ENCODE data around the gene TRIM75. TPM values are rescaled to one million over a fixed set of nuclear protein-coding genes. Genes with fewer than 3 reads are reported as not detected.
"Not testable (repeated sequence)": the region's sequence is repeated elsewhere in the genome, so short reads cannot be mapped to it uniquely, and the experiment has no call there.

The TRIM75 gene
- total RNA-seq, 2 experiments from 2014 or later, result not detected

DNA sequence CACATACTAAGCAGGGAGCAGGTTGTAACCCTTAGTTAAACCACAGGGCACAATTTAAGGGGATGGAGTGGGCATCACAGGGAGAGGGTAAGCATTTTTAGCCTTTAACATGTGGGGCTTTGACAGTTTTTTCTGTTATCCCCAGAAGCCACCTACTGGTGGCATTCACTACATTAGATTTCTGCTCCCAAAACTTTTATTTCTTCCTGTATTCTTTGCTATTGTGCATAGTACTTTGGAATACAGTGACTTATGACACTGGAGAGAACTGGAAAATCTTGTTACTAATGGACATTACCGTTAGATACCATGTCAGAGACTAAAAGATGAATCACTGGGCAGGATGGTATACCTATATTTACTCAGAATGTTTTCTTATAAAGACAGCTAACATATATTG is 7.3 kb downstream of the TRIM75 start:
- Mint-ChIP-seq H3K27me3 (no peaks in the 10 kb centered on the region), H3K4me1 (ENCODE audit: low read depth) (no peaks in the 10 kb centered on the region), H3K9me3 (no peaks in the 10 kb centered on the region), H3K36me3 (ENCODE audit: low read depth) (no peaks in the 10 kb centered on the region), H3K4me3 (no peak overlapping the region), H3K27ac (no peak overlapping the region)
- H3K4me1 ChIP-seq (ENCODE audit: insufficient read depth, low read length), result no peaks in the 10 kb centered on the region
- DNase-seq (no peak), ATAC-seq (ENCODE audit: poor library complexity) (no peak)
- no peak overlapping the region for H3K27ac ChIP-seq (ENCODE audit: low read depth in 1 of 2, low read length in 2 of 2)
- H3K9me3 ChIP-seq (ENCODE audit: control insufficient read depth in 1 of 2, insufficient read depth in 1 of 2, low read length in 2 of 2), result no peaks in the 10 kb centered on the region
- H3K27me3 ChIP-seq (ENCODE audit: control insufficient read depth in 1 of 2, insufficient read depth in 2 of 2, low read length in 2 of 2), result no peaks in the 10 kb centered on the region
- intact Hi-C loops (cut with DNase I, micrococcal nuclease), result no loop called here
- ChIA-PET POLR2A (no interaction called here), CTCF (no interaction called here)
- H3K36me3 ChIP-seq (ENCODE audit: insufficient read depth, low read length), result no peaks in the 10 kb centered on the region
- TF ChIP-seq, protein P1, sequence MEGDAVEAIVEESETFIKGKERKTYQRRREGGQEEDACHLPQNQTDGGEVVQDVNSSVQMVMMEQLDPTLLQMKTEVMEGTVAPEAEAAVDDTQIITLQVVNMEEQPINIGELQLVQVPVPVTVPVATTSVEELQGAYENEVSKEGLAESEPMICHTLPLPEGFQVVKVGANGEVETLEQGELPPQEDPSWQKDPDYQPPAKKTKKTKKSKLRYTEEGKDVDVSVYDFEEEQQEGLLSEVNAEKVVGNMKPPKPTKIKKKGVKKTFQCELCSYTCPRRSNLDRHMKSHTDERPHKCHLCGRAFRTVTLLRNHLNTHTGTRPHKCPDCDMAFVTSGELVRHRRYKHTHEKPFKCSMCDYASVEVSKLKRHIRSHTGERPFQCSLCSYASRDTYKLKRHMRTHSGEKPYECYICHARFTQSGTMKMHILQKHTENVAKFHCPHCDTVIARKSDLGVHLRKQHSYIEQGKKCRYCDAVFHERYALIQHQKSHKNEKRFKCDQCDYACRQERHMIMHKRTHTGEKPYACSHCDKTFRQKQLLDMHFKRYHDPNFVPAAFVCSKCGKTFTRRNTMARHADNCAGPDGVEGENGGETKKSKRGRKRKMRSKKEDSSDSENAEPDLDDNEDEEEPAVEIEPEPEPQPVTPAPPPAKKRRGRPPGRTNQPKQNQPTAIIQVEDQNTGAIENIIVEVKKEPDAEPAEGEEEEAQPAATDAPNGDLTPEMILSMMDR (IDR thresholded peaks at IDR 0.05), result no peak
- H3K4me3 ChIP-seq (ENCODE audit: low read length), result no peak overlapping the region

DNA sequence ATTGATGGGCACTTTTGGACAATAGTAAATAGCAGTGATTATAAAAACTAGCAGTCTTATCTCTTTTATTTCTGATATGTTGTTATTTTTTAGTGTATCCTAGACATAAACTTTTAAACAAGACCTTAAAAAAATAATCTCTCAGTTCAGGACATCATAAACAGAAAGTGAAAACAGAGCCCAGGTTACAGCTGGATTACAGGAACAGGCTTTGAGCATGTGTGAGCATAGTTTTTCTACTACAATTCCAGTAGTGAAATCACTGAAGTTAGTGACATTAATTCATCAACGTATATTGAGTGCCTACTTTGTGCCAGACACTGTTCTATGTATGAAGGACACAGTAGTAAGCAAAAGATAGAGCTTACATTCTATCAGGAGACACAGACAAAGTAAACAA is 16.9 kb downstream of the TRIM75 start:
- Histone ChIP-seq H3K27me3 (ENCODE audit: control insufficient read depth in 1 of 2, insufficient read depth in 2 of 2, low read length in 2 of 2) (no peaks in the 10 kb centered on the region), H3K9me3 (ENCODE audit: control insufficient read depth in 1 of 2, insufficient read depth in 1 of 2, low read length in 2 of 2) (no peaks in the 10 kb centered on the region), H3K36me3 (ENCODE audit: insufficient read depth, low read length) (no peaks in the 10 kb centered on the region), H3K4me1 (ENCODE audit: insufficient read depth, low read length) (no peaks in the 10 kb centered on the region), H3K27ac (ENCODE audit: low read depth in 1 of 2, low read length in 2 of 2) (no peak overlapping the region), H3K4me3 (ENCODE audit: low read length) (no peak overlapping the region)
- Mint-ChIP-seq H3K36me3 (ENCODE audit: low read depth) (no peaks in the 10 kb centered on the region), H3K4me1 (ENCODE audit: low read depth) (no peaks in the 10 kb centered on the region), H3K27me3 (no peaks in the 10 kb centered on the region), H3K4me3 (no peak overlapping the region), H3K9me3 (no peaks in the 10 kb centered on the region), H3K27ac (no peak overlapping the region)
- ChIA-PET POLR2A (no interaction called here), CTCF (interaction anchor here (0.6 to 1.7 kb wide), 3 partner anchors 8 to 1999 kb away, joined by 3 to 6 read pairs (median 4); no protein-coding TSS in a partner anchor)
- TF ChIP-seq, protein P1 (IDR thresholded peaks at IDR 0.05), result no peak
- intact Hi-C loops (cut with DNase I, micrococcal nuclease), result no loop called here
- ATAC-seq (ENCODE audit: poor library complexity), result no peak
- no peak for DNase-seq

DNA sequence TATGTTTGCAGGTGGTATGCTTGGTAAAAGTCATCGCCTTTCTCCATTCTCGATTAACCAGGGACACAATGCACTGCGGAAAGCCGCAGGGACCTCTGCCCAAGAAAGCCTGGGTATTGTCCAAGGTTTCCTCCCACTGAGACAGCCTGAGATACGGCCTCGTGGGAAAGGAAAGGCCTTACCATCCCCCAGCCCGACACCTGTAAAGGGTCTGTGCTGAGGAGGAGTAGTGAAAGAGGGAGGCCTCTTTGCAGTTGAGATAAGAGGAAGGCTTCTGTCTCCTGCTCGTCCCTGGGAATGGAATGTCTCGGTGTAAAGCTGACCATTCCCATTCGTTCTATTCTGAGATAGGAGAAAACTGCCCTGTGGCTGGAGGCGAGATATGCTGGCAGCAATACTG is 19.7 kb downstream of the TRIM75 start:
- CTCF ChIA-PET; H3K9me3 ChIP-seq (ENCODE audit: control insufficient read depth in 1 of 2, insufficient read depth in 1 of 2, low read length in 2 of 2); H3K4me1 ChIP-seq (ENCODE audit: insufficient read depth, low read length); H3K27me3 Mint-ChIP-seq; POLR2A ChIA-PET; H3K27ac ChIP-seq (ENCODE audit: low read depth in 1 of 2, low read length in 2 of 2); H3K36me3 ChIP-seq (ENCODE audit: insufficient read depth, low read length); H3K27ac Mint-ChIP-seq; H3K4me3 ChIP-seq (ENCODE audit: low read length); intact Hi-C loops (cut with DNase I, micrococcal nuclease); DNase-seq; H3K27me3 ChIP-seq (ENCODE audit: control insufficient read depth in 1 of 2, insufficient read depth in 2 of 2, low read length in 2 of 2); ATAC-seq (ENCODE audit: poor library complexity); H3K9me3 Mint-ChIP-seq; H3K4me1 Mint-ChIP-seq (ENCODE audit: low read depth); H3K4me3 Mint-ChIP-seq: not testable (repeated sequence)
- H3K36me3 Mint-ChIP-seq (ENCODE audit: low read depth), result peaks cover 24% of the 10 kb centered on the region

DNA sequence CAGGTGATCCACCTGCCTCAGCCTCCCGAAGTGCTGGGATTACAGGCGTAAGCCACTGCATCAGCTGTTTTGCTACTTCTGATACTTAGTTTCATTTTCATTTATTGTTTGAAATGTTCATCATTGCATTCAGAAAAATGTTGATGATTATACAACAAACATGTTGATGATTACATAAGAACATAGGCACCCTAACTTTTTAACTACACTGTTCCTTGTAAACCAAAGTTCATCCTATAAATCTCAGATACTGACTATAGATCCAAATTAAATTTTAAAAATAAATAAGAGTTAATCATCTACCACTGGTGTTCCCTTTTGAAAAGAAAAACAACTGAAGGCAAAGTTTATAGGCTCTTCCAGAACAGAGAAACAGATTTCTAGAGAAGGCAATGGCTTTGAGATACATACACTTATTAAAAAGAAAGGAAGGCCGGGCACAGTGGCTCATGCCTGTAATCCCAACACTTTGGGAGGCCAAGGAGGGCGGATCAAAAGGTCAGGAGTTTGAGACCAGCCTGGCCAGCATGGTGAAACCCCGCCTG is 23.4 kb downstream of the TRIM75 start:
- Mint-ChIP-seq H3K27me3 (no peaks in the 10 kb centered on the region), H3K4me3 (no peak overlapping the region), H3K36me3 (ENCODE audit: low read depth) (peaks cover 50% of the 10 kb centered on the region), H3K4me1 (ENCODE audit: low read depth) (no peaks in the 10 kb centered on the region), H3K27ac (no peak overlapping the region), H3K9me3 (no peaks in the 10 kb centered on the region)
- Histone ChIP-seq H3K27ac (ENCODE audit: low read depth in 1 of 2, low read length in 2 of 2) (no peak overlapping the region), H3K9me3 (ENCODE audit: control insufficient read depth in 1 of 2, insufficient read depth in 1 of 2, low read length in 2 of 2) (no peaks in the 10 kb centered on the region), H3K4me1 (ENCODE audit: insufficient read depth, low read length) (no peaks in the 10 kb centered on the region), H3K27me3 (ENCODE audit: control insufficient read depth in 1 of 2, insufficient read depth in 2 of 2, low read length in 2 of 2) (no peaks in the 10 kb centered on the region), H3K36me3 (ENCODE audit: insufficient read depth, low read length) (peaks cover 13% of the 10 kb centered on the region), H3K4me3 (ENCODE audit: low read length) (no peak overlapping the region)
- POLR2A ChIA-PET, result no interaction called here
- intact Hi-C loops (cut with DNase I, micrococcal nuclease), result no loop called here
- DNase-seq, result no peak
- CTCF ChIA-PET, result no interaction called here
- ATAC-seq (ENCODE audit: poor library complexity), result no peak
- TF ChIP-seq, protein P1 (IDR thresholded peaks at IDR 0.05), result no peak

Measured in CD4-positive, alpha-beta T cell (primary cell).